Tibial nerve (tissue), 4 donors: ENCODE results near the gene ITGA11. TPM values are rescaled to one million over a fixed set of nuclear protein-coding genes. Genes with fewer than 3 reads are reported as not detected.

Experiments
- DNase-seq, 2 donors: peaks; one replicate each; pipeline ENCODE4 v3.0.0-alpha.2; 2019; ENCODE audit warnings: low spot score in 2 of 2
- H3K27ac ChIP-seq, 4 donors: fragments of 200-600 bp; sonication (generic) in 3 of 4; one replicate each; pipeline ENCODE4 v1.5.1; 2017 to 2019; ENCODE audit warnings: mild to moderate bottlenecking in 1 of 4
- H3K27me3 ChIP-seq, 2 donors: fragments of 200-600 bp; sonication (generic) in 1 of 2; one replicate each; pipeline versions ENCODE4 v1.5.1 to v1.6.0; 2017 to 2019
- H3K36me3 ChIP-seq, 3 donors: fragments of 200-600 bp; sonication (generic); one replicate each; pipeline ENCODE4 v1.5.1; 2018 to 2019
- H3K4me1 ChIP-seq, 4 donors: fragments of 200-600 bp; sonication (generic) in 3 of 4; one replicate each; pipeline ENCODE4 v1.5.1; 2017 to 2019
- H3K4me3 ChIP-seq, 4 donors: fragments of 200-600 bp; sonication (generic) in 3 of 4; one replicate each; pipeline ENCODE4 v1.5.1; 2017 to 2019; ENCODE audit warnings: mild to moderate bottlenecking in 1 of 4, moderate library complexity in 1 of 4
- H3K9me3 ChIP-seq, 4 donors: fragments of 200-600 bp; sonication (generic) in 3 of 4; one replicate each; pipeline ENCODE4 v1.5.1; 2017 to 2019
- EP300 ChIP-seq, 2 donors: sonication (generic); formaldehyde crosslinking; IDR thresholded peaks; one replicate each; pipeline ENCODE4 v1.6.1; 2017; ENCODE audit warnings: antibody characterized with exemption in 2 of 2, mild to moderate bottlenecking in 1 of 2
- POLR2A ChIP-seq, 2 donors: fragments of 450-650 bp; IDR thresholded peaks; one replicate each; pipeline ENCODE4 v1.6.1; 2017; ENCODE audit warnings: antibody characterized with exemption in 2 of 2, mild to moderate bottlenecking in 2 of 2, moderate library complexity in 2 of 2
- WGBS, 2 donors: methylation state at CpG; one replicate each; pipeline ENCODE4 v1.1.5; 2018; 5-methylcytosine and 5-hydroxymethylcytosine counted together
- total RNA-seq, 4 donors: library from RNA; depleted of rRNA; stranded (reverse); fragments of >200 nt; gene quantifications; one replicate each; pipeline ENCODE4 v1.1.0, GENCODE V29; 2016
- TF ChIP-seq, protein P1 (sequence below), 5 experiments: fragments of 200-600 bp in 3 of 5; fragments of 450-650 bp in 2 of 5; sonication (generic) in 3 of 5; IDR thresholded peaks; one replicate each; pipeline ENCODE4 v1.5.1; 2016 to 2019; ENCODE audit warnings: antibody characterized with exemption in 5 of 5, mild to moderate bottlenecking in 3 of 5, moderate library complexity in 2 of 5

ITGA11 gene
- total RNA-seq, 4 donors from 2014 or later, result 2.7 to 12.1 (median 6.9) TPM

DNA sequence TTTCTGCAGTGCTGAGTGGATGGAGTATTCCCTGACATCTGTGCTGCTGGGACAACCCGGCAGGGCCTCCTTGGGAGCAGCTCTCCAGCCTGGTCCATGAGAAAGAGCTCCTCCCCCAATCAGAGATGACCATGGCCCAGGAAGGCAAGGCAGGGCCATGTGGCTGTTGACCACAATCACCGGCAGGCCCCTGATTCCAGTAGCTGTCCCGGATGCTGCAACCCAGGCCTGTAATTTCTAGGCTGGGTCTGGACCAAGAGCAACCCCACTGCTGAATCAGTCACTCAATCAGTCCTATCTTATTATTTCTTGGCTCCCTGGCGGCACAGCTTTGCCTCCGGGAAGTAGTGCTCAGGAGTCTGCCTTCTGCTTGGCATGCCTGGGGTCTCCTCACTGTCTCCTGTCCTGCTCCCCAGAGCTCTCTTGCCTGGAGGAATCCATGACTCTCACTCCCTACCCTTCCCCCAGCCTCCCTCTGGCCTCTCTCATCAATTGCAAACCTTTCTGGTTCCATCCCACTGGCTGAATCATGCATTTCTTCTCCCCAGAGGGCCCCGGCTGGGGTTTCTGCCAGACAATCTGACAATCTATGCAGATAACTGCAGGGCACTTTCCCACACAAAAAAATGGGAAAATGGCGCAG is 32.6 kb upstream of the ITGA11 start:
- Histone ChIP-seq H3K27me3 (no peaks in the 10 kb centered on the region), H3K36me3 (no peaks in the 10 kb centered on the region), H3K4me1 (no peaks in the 10 kb centered on the region), H3K27ac (no peak overlapping the region), H3K4me3 (no peak overlapping the region), H3K9me3 (no peaks in the 10 kb centered on the region)
- no peak for TF ChIP-seq EP300 (IDR thresholded peaks at IDR 0.05)
- TF ChIP-seq, protein P1, sequence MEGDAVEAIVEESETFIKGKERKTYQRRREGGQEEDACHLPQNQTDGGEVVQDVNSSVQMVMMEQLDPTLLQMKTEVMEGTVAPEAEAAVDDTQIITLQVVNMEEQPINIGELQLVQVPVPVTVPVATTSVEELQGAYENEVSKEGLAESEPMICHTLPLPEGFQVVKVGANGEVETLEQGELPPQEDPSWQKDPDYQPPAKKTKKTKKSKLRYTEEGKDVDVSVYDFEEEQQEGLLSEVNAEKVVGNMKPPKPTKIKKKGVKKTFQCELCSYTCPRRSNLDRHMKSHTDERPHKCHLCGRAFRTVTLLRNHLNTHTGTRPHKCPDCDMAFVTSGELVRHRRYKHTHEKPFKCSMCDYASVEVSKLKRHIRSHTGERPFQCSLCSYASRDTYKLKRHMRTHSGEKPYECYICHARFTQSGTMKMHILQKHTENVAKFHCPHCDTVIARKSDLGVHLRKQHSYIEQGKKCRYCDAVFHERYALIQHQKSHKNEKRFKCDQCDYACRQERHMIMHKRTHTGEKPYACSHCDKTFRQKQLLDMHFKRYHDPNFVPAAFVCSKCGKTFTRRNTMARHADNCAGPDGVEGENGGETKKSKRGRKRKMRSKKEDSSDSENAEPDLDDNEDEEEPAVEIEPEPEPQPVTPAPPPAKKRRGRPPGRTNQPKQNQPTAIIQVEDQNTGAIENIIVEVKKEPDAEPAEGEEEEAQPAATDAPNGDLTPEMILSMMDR (IDR thresholded peaks at IDR 0.05), result no peak
- no peak for TF ChIP-seq POLR2A (IDR thresholded peaks at IDR 0.05)
- DNase-seq, result no peak
- 71 to 78% methylated on average over 7 of the region's 7 CpGs for WGBS, 2 donors

DNA sequence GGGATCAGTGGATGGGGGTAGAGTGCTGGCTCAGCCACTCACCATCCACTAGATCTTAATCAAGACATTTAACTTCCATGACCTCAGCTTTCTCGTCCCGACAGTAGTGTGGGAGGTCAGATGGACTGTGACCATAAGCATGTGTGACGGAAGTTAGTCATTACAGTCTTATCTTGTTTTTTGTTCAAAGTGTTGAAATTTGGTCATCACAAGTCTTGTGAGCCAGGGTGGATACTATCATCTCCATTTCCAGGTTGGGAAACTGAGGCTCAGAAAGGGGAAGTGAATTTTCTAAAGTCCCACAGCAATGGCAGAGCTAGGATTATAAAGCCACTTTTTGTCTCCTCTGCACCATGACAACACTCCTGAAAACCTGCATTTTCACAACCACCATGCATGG is 32.0 kb upstream of the ITGA11 start:
- Histone ChIP-seq H3K4me1 (no peaks in the 10 kb centered on the region), H3K4me3 (no peak overlapping the region), H3K36me3 (no peaks in the 10 kb centered on the region), H3K27ac (no peak overlapping the region), H3K9me3 (no peaks in the 10 kb centered on the region), H3K27me3 (no peaks in the 10 kb centered on the region)
- TF ChIP-seq, protein P1 (IDR thresholded peaks at IDR 0.05), result no peak
- no peak for TF ChIP-seq POLR2A (IDR thresholded peaks at IDR 0.05)
- TF ChIP-seq EP300 (IDR thresholded peaks at IDR 0.05), result no peak
- 58 to 66% methylated on average over 3 of the region's 3 CpGs for WGBS, 2 donors
- DNase-seq, result no peak

DNA sequence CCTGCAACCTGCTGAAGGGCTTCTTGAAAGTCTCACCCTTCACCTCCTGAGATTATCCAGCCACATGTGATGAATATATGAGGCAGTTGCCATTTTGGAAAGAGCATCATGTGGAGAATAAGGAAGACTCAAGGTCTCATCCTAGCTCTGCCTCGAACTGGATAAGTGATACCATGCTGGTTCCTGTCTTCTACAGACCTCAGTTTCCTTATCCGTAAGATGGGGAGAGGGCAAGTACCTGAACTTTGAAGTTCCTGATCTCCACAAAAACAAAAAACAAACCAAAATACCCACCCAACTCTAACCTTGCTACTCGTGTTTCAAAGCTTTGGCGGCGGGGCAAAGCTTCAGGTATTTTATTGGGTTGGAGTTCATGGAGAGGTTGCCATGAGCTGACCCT is 31.5 kb upstream of the ITGA11 start:
- Histone ChIP-seq H3K9me3 (no peaks in the 10 kb centered on the region), H3K27ac (no peak overlapping the region), H3K36me3 (no peaks in the 10 kb centered on the region), H3K4me1 (no peaks in the 10 kb centered on the region), H3K27me3 (no peaks in the 10 kb centered on the region), H3K4me3 (no peak overlapping the region)
- no peak for DNase-seq
- 71 to 83% methylated on average over 5 of the region's 5 CpGs for WGBS, 2 donors
- no peak for TF ChIP-seq POLR2A (IDR thresholded peaks at IDR 0.05)
- TF ChIP-seq, protein P1 (IDR thresholded peaks at IDR 0.05), result no peak
- TF ChIP-seq EP300 (IDR thresholded peaks at IDR 0.05), result no peak

DNA sequence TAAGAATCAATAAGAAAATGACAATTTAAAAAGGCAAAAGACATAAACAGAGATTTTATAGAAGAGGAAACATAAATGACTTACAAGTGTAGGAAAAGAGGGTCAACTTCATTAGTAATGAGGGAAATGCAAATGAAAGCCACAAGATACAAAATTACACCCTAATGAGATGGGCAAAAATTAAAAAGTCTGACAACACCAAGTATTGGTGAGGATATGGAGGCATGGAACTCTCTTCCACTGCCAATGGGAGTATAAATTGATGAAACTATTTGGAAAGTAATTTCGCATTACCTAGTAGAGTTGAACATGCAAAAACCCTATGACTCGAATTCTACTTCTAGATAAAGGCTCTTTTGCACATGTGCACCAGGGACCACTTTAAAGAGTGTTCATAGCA is 28.2 kb upstream of the ITGA11 start:
- H3K4me1 ChIP-seq, result no peaks in the 10 kb centered on the region
- TF ChIP-seq EP300 (IDR thresholded peaks at IDR 0.05) (no peak), POLR2A (IDR thresholded peaks at IDR 0.05) (no peak)
- TF ChIP-seq, protein P1 (IDR thresholded peaks at IDR 0.05), result no peak
- H3K4me3 ChIP-seq, result no peak overlapping the region
- no peaks in the 10 kb centered on the region for H3K9me3 ChIP-seq
- WGBS, 2 donors, result 44 to 69% methylated on average over 2 of the region's 2 CpGs
- DNase-seq, result no peak
- H3K27me3 ChIP-seq, result no peaks in the 10 kb centered on the region
- H3K27ac ChIP-seq, result no peak overlapping the region
- no peaks in the 10 kb centered on the region for H3K36me3 ChIP-seq

DNA sequence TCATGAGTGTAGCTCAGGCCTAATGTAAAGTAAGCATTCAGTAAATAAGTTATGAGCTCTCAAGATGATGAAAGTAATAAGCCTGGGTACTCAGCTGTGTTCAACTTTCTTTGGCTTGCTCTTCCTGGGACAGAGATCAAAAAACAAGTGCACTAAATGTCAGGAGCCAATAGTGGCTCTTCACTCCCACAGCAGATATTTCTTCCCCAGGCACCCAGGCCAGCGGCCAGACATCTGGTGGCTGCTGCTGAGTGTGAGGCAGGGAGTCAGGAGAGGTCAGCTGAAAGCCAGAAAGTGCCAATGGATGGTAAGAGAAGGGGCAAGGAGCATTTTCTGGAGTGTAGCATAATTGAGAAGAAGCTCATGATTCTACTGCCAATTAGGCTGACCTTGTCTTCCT is 18.2 kb upstream of the ITGA11 start:
- WGBS, 2 donors, result 40 to 74% methylated on average over 1 of the region's 1 CpG
- TF ChIP-seq POLR2A (IDR thresholded peaks at IDR 0.05) (no peak), EP300 (IDR thresholded peaks at IDR 0.05) (no peak)
- TF ChIP-seq, protein P1 (IDR thresholded peaks at IDR 0.05), result no peak
- no peak for DNase-seq
- Histone ChIP-seq H3K4me1 (no peaks in the 10 kb centered on the region), H3K27me3 (peaks cover 0 to 20% of the 10 kb centered on the region in 2 donors), H3K4me3 (no peak overlapping the region), H3K27ac (no peak overlapping the region), H3K36me3 (no peaks in the 10 kb centered on the region), H3K9me3 (no peaks in the 10 kb centered on the region)
